Astrocyte of the cerebellum (primary cell): ENCODE measurements around the gene LMBR1.

ENCODE experiments used
- DNase-seq: peaks from one replicate; pipeline ENCODE4 v3.0.0-alpha.2; 2011; ENCODE audit warnings: low read depth
- H3K4me3 ChIP-seq: 2 replicates; pipeline ENCODE4 v1.5.1; 2011; ENCODE audit warnings: mild to moderate bottlenecking, low read depth, low read length, moderate library complexity
- in situ Hi-C: cut with HindIII; loops from 2 replicates; pipeline ENCODE4 v1.10.0; 2017; ENCODE audit warnings: low sequenced_read_pairs
- TF ChIP-seq, protein P1 (sequence below): IDR thresholded peaks from 2 replicates; pipeline ENCODE4 v1.5.1; 2012; ENCODE audit warnings: low read length, low read depth, moderate library complexity, mild to moderate bottlenecking; ENCODE audit errors: missing control alignments

LMBR1 gene

DNA sequence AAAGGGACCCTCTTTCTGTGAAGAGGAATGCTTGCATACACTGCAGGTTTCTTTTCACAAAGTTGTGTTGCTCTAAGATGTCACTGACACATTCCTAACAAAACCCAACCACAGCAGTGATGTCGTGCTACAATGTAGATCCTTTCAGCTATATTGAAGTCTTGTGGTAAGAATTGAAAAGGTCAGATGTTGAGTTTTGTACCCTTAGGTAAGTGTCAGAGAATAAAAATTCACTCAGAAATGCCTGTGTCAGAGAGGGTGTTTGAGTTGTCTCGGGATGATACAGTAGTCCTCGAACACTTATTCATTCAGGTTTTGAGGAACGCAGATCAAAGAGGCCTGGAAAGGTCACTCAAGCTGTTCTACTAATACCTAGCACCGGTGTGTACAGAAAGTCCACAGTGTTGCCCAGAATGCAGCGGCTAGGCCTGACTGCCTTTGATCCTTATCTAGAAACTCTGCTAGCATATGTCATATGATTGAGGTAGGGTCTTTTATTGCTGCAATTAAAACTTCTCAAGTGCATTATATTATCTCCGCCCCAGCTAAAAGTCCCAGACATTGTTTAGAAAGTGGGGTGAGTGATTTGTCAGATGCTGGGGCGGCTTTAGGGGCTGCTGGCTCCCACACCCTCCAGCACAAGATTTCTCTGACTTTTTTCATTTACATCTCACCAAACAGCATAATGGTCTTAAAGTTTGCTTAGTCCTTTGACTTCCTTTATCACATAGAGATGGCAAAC, 226.4 kb downstream of the LMBR1 start:
- DNase-seq, result no peak
- in situ Hi-C loops, result no loop called here
- TF ChIP-seq, protein P1, sequence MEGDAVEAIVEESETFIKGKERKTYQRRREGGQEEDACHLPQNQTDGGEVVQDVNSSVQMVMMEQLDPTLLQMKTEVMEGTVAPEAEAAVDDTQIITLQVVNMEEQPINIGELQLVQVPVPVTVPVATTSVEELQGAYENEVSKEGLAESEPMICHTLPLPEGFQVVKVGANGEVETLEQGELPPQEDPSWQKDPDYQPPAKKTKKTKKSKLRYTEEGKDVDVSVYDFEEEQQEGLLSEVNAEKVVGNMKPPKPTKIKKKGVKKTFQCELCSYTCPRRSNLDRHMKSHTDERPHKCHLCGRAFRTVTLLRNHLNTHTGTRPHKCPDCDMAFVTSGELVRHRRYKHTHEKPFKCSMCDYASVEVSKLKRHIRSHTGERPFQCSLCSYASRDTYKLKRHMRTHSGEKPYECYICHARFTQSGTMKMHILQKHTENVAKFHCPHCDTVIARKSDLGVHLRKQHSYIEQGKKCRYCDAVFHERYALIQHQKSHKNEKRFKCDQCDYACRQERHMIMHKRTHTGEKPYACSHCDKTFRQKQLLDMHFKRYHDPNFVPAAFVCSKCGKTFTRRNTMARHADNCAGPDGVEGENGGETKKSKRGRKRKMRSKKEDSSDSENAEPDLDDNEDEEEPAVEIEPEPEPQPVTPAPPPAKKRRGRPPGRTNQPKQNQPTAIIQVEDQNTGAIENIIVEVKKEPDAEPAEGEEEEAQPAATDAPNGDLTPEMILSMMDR, result no peak
- H3K4me3 ChIP-seq, result no peak overlapping the region

DNA sequence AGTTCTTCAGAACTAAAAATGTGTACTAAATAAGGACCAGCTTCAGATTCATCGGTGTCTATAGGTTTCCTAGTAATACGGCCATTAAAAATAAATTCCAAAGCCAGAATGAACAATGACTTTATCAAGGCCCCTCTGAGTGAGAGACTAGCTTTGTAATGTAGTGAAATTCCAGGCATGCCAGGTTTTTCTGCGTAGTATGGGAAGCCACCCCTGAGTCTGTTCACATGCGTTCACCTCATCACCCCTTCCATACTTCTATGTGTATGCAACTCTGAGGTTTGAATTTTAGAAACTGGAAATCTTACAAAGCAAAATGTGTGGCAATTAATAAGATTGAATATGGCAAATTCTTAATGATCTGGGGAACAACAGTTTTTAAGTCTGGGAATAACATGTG, 227.9 kb downstream of the LMBR1 start:
- in situ Hi-C loops, result no loop called here
- TF ChIP-seq, protein P1, result no peak
- H3K4me3 ChIP-seq, result no peak overlapping the region
- DNase-seq, result no peak

DNA sequence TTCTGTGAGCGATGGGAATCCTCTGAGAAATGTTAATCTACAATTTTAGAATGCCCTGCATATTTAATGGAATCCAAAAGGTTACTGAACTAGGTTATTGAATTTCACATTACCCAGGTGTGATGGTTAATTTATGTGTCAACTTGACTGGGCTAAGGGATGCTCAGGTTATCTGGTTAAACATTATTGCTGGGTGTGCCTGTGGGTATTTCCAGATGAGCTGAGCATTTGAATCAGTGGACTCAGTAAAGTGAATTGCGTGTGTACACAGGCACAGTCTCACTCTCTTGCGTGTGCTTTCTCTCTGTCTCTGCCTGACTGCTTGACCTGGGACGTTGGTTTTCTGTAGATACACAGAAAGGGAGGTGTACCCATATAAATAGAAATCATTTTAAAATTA, 230.7 kb downstream of the LMBR1 start:
- DNase-seq, result no peak
- in situ Hi-C loops, result no loop called here
- H3K4me3 ChIP-seq, result no peak overlapping the region
- TF ChIP-seq, protein P1, result no peak

DNA sequence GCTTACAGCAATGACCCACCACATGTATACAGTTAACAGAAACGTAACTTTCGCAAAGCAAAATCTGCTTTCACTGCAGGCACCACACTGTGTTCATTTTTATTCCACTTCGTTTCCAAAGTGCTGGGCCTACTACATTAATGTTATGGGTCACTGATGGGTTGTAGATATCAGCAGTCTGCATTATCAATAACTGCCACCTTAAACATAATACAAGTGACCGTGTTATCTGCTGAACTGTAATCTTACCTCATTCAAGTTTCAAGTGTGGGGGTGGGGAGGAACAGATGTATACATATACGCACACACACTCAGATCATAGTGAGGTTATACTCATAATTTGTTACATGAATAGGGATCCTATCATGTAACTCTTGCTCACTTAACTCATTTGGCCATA, 231.3 kb downstream of the LMBR1 start:
- TF ChIP-seq, protein P1, result no peak
- no peak overlapping the region for H3K4me3 ChIP-seq
- DNase-seq, result no peak
- in situ Hi-C loops, result no loop called here

DNA sequence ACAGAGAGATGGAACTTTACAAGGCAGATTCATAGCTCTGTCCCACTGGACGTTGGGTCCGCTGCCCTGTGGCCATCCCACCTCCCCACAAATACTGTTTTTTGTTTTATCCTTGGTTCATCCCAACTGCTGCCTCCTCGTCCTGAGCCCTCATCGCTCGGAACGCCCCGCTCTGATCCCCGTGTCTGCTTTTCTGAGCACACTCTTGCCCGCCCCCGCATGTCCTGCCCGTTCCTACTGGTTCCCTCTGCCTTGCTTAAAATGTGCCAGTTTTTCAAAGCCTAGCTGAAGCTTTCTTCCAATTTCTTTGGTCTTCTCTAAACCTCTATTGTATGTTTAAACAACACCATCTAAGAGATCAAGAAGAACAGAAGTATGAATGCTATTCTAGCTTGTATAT, 233.0 kb downstream of the LMBR1 start:
- in situ Hi-C loops, result no loop called here
- H3K4me3 ChIP-seq, result no peak overlapping the region
- no peak for DNase-seq
- TF ChIP-seq, protein P1, result no peak

DNA sequence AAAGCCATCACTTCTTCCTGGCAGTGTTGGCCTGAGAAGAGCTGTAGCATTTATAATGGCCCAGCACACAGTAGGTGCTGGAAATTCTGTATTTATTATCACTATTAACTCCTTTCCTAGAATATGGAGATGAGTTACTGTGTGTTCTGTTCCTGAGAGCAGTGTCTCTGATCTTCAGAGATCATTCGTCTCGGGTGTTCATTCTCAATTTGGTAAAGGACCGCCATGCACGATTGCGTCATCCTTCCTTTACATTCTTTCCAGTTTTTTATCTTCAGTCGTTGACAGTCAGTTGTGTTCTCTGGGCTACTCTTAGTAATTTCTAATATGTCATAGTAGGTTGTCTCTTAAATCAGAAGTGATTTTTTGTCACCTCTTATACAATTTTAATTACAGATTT, 233.8 kb downstream of the LMBR1 start:
- in situ Hi-C loops, result no loop called here
- H3K4me3 ChIP-seq, result no peak overlapping the region
- TF ChIP-seq, protein P1, result no peak
- no peak for DNase-seq
